ENCODE data around the gene C1QTNF1.

The C1QTNF1 gene

GRCh38 chr17:79000396-79001189 is 23.4 kb upstream of the C1QTNF1 start:
- Histone ChIP-seq H3K27ac (replicated peaks) (no peak overlapping the region), H3K4me3 (replicated peaks; ENCODE audit: insufficient read depth, low read length) (no peak overlapping the region), H3K27me3 (ENCODE audit: insufficient read depth, poor library complexity, severe bottlenecking) (no peaks in the 10 kb centered on the region)
- DNase-seq (ENCODE audit: low read depth in 1 of 2, low spot score in 1 of 2): no peak
- TF ChIP-seq POLR2AphosphoS5 (IDR thresholded peaks at IDR 0.05; ENCODE audit: low read depth): no peak
- no peak for TF ChIP-seq GABPA (IDR thresholded peaks at IDR 0.05; ENCODE audit: low read depth)
- TF ChIP-seq SPI1 (IDR thresholded peaks at IDR 0.05; ENCODE audit: borderline replicate concordance, low read depth): no peak
- no peak for TF ChIP-seq REST (IDR thresholded peaks at IDR 0.05; ENCODE audit: insufficient replicate concordance, low read depth)
- TF ChIP-seq, protein P1, sequence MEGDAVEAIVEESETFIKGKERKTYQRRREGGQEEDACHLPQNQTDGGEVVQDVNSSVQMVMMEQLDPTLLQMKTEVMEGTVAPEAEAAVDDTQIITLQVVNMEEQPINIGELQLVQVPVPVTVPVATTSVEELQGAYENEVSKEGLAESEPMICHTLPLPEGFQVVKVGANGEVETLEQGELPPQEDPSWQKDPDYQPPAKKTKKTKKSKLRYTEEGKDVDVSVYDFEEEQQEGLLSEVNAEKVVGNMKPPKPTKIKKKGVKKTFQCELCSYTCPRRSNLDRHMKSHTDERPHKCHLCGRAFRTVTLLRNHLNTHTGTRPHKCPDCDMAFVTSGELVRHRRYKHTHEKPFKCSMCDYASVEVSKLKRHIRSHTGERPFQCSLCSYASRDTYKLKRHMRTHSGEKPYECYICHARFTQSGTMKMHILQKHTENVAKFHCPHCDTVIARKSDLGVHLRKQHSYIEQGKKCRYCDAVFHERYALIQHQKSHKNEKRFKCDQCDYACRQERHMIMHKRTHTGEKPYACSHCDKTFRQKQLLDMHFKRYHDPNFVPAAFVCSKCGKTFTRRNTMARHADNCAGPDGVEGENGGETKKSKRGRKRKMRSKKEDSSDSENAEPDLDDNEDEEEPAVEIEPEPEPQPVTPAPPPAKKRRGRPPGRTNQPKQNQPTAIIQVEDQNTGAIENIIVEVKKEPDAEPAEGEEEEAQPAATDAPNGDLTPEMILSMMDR (IDR thresholded peaks at IDR 0.05; ENCODE audit: insufficient read depth, low read length): no peak

GRCh38 chr17:79001190-79002020 is 22.6 kb upstream of the C1QTNF1 start:
- Histone ChIP-seq H3K27me3 (ENCODE audit: insufficient read depth, poor library complexity, severe bottlenecking) (no peaks in the 10 kb centered on the region), H3K27ac (replicated peaks) (no peak overlapping the region), H3K4me3 (replicated peaks; ENCODE audit: insufficient read depth, low read length) (no peak overlapping the region)
- DNase-seq (ENCODE audit: low read depth in 1 of 2, low spot score in 1 of 2): no peak
- TF ChIP-seq, protein P1 (IDR thresholded peaks at IDR 0.05; ENCODE audit: insufficient read depth, low read length): no peak
- TF ChIP-seq POLR2AphosphoS5 (IDR thresholded peaks at IDR 0.05; ENCODE audit: low read depth): no peak
- TF ChIP-seq GABPA (IDR thresholded peaks at IDR 0.05; ENCODE audit: low read depth): no peak
- TF ChIP-seq SPI1 (IDR thresholded peaks at IDR 0.05; ENCODE audit: borderline replicate concordance, low read depth): no peak
- TF ChIP-seq REST (IDR thresholded peaks at IDR 0.05; ENCODE audit: insufficient replicate concordance, low read depth): no peak

- TF ChIP-seq POLR2AphosphoS5 (IDR thresholded peaks at IDR 0.05; ENCODE audit: low read depth) (no peak), GABPA (IDR thresholded peaks at IDR 0.05; ENCODE audit: low read depth) (no peak), REST (IDR thresholded peaks at IDR 0.05; ENCODE audit: insufficient replicate concordance, low read depth) (no peak), SPI1 (IDR thresholded peaks at IDR 0.05; ENCODE audit: borderline replicate concordance, low read depth) (no peak)
- TF ChIP-seq, protein P1 (IDR thresholded peaks at IDR 0.05; ENCODE audit: insufficient read depth, low read length): no peak
- DNase-seq (ENCODE audit: low read depth in 1 of 2, low spot score in 1 of 2): no peak
- Histone ChIP-seq H3K27me3 (ENCODE audit: insufficient read depth, poor library complexity, severe bottlenecking) (no peaks in the 10 kb centered on the region), H3K4me3 (replicated peaks; ENCODE audit: insufficient read depth, low read length) (no peak overlapping the region), H3K27ac (replicated peaks) (no peak overlapping the region)
Observed at GRCh38 chr17:79002291-79002690, 21.7 kb upstream of the C1QTNF1 start.
